OCI-LY1 (cell line): ENCODE measurements around the gene TMEM156.

Experiments
- H2AFZ ChIP-seq: fragments of 200-600 bp; sonication (generic), shearing (Covaris generic); 2 replicates; pipeline ENCODE4 v1.6.0; 2014; ENCODE audit warnings: antibody characterized with exemption, mild to moderate bottlenecking, low read length
- H3F3A ChIP-seq: fragments of 200-600 bp; sonication (generic), shearing (Covaris generic); 2 replicates; pipeline ENCODE4 v1.6.0; 2014; ENCODE audit warnings: mild to moderate bottlenecking, antibody characterized with exemption, low read length, moderate library complexity; ENCODE audit not compliant: insufficient read depth
- H3K27ac ChIP-seq: fragments of 200-600 bp; sonication (generic); 2 replicates; pipeline ENCODE4 v1.5.1; 2014; ENCODE audit warnings: low read length, mixed run types, mild to moderate bottlenecking, low read depth; ENCODE audit not compliant: poor library complexity, severe bottlenecking
- H3K27me3 ChIP-seq: fragments of 200-600 bp; sonication (generic); 2 replicates; pipeline ENCODE4 v1.6.0; 2014; ENCODE audit warnings: antibody characterized with exemption, mild to moderate bottlenecking, low read length, moderate library complexity; ENCODE audit not compliant: insufficient read depth
- H3K36me3 ChIP-seq: fragments of 200-600 bp; sonication (generic); 2 replicates; pipeline ENCODE4 v1.6.1; 2014; ENCODE audit warnings: mild to moderate bottlenecking, antibody characterized with exemption, low read length, moderate library complexity, mixed read lengths; ENCODE audit not compliant: insufficient read depth
- H3K4me1 ChIP-seq: fragments of 200-600 bp; sonication (generic); 2 replicates; pipeline ENCODE4 v1.5.1; 2014; ENCODE audit warnings: mild to moderate bottlenecking, low read length, moderate library complexity; ENCODE audit not compliant: insufficient read depth, severe bottlenecking
- H3K4me2 ChIP-seq: fragments of 200-600 bp; sonication (generic), shearing (Covaris generic); 2 replicates; pipeline ENCODE4 v1.6.1; 2014; ENCODE audit warnings: low read length
- H3K4me3 ChIP-seq: fragments of 200-600 bp; sonication (generic); 2 replicates; pipeline ENCODE4 v1.5.1; 2014; ENCODE audit warnings: low read length, low read depth, mild to moderate bottlenecking, mixed read lengths; ENCODE audit not compliant: poor library complexity, severe bottlenecking
- H3K79me2 ChIP-seq: fragments of 200-600 bp; shearing (Covaris generic); 2 replicates; pipeline ENCODE4 v1.6.1; 2016; ENCODE audit warnings: mixed run types, low read length, mixed read lengths; ENCODE audit not compliant: insufficient read depth
- H3K9ac ChIP-seq: fragments of 200-600 bp; sonication (generic), shearing (Covaris generic); 2 replicates; pipeline ENCODE4 v1.6.1; 2014; ENCODE audit warnings: mild to moderate bottlenecking, low read length, mixed read lengths
- H3K9me2 ChIP-seq: fragments of 200-600 bp; sonication (generic), shearing (Covaris generic); 2 replicates; pipeline ENCODE4 v1.6.1; 2014; ENCODE audit warnings: low read depth, mild to moderate bottlenecking, low read length, mixed read lengths
- H3K9me3 ChIP-seq: fragments of 200-600 bp; shearing (Covaris generic); 2 replicates; pipeline ENCODE4 v1.6.1; 2014; ENCODE audit warnings: low read length, mixed read lengths
- H4K20me1 ChIP-seq: fragments of 200-600 bp; sonication (generic), shearing (Covaris generic); 2 replicates; pipeline ENCODE4 v1.6.0; 2016; ENCODE audit warnings: mild to moderate bottlenecking, low read length; ENCODE audit not compliant: insufficient read depth
- EZH2 ChIP-seq: fragments of 200-600 bp; sonication (generic), shearing (Covaris generic); IDR thresholded peaks from 2 replicates; pipeline ENCODE4 v1.8.0; 2017; ENCODE audit warnings: borderline replicate concordance, mixed run types, mild to moderate bottlenecking, antibody characterized with exemption, low read length, moderate library complexity, mixed read lengths
- TF ChIP-seq, protein P1 (sequence below): fragments of 200-600 bp; sonication (generic), shearing (Covaris generic); IDR thresholded peaks from 2 replicates; pipeline ENCODE4 v1.5.1; 2017; ENCODE audit warnings: mild to moderate bottlenecking, antibody characterized with exemption, low read length, moderate library complexity, mixed read lengths

The TMEM156 gene

DNA sequence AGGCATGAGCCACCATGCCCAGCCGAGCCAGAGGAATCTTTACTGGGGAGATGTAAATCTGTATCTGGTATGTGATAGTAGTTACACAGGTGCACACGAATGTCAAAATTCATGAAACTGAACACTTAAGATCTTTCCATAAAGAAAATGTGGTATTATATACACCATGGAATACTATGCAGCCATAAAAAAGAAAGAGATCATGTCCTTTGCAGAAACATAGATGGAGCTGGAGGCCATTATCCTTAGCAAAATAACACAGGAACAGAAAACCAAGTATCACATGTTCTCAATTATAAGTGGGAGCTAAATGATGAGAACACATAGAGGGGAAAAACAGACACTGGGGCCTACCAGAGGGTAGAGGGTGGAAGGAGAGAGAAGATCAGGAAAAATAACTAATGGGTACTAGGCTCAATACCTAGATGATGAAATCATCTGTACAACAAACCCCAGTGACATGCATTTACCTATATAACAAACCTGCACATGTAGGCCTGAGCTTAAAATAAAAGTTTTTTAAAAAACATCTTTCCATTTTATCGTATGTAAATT lies 7.8 kb downstream of the TMEM156 start:
- peaks cover 64% of the 10 kb centered on the region for H3K36me3 ChIP-seq
- peaks cover 79% of the 10 kb centered on the region for H3K79me2 ChIP-seq
- no peak overlapping the region for H3K4me2 ChIP-seq
- no peak overlapping the region for H2AFZ ChIP-seq
- TF ChIP-seq, protein P1, sequence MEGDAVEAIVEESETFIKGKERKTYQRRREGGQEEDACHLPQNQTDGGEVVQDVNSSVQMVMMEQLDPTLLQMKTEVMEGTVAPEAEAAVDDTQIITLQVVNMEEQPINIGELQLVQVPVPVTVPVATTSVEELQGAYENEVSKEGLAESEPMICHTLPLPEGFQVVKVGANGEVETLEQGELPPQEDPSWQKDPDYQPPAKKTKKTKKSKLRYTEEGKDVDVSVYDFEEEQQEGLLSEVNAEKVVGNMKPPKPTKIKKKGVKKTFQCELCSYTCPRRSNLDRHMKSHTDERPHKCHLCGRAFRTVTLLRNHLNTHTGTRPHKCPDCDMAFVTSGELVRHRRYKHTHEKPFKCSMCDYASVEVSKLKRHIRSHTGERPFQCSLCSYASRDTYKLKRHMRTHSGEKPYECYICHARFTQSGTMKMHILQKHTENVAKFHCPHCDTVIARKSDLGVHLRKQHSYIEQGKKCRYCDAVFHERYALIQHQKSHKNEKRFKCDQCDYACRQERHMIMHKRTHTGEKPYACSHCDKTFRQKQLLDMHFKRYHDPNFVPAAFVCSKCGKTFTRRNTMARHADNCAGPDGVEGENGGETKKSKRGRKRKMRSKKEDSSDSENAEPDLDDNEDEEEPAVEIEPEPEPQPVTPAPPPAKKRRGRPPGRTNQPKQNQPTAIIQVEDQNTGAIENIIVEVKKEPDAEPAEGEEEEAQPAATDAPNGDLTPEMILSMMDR: no peak
- no peak for TF ChIP-seq EZH2
- no peaks in the 10 kb centered on the region for H3K9me2 ChIP-seq
- H3F3A ChIP-seq: no peaks in the 10 kb centered on the region
- no peak overlapping the region for H3K9ac ChIP-seq
- H3K4me1 ChIP-seq: peaks cover 32% of the 10 kb centered on the region
- H4K20me1 ChIP-seq: no peaks in the 10 kb centered on the region
- H3K4me3 ChIP-seq: no peak overlapping the region
- no peak overlapping the region for H3K27ac ChIP-seq
- H3K9me3 ChIP-seq: peaks cover 5% of the 10 kb centered on the region
- H3K27me3 ChIP-seq: no peaks in the 10 kb centered on the region

DNA sequence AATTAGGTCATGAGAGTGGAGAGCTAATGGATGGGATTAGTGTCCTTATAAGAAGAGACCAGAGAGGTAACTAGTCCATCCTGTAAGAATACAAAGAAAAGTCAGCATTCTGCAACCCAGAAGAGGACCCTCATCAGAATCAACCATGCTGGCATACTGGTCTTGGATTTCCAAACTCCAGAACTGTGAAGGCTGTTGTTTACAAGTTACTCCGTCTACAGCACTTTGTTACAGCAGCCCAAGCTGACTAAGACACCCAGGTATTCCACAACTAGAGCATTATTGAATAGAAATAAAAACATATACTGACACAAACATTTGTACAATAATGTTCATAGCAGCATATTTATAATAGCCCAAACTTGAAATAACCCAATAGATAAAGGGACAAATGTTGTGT lies 9.2 kb downstream of the TMEM156 start:
- no peaks in the 10 kb centered on the region for H4K20me1 ChIP-seq
- H3K79me2 ChIP-seq: peaks cover 70% of the 10 kb centered on the region
- H2AFZ ChIP-seq: no peak overlapping the region
- no peaks in the 10 kb centered on the region for H3F3A ChIP-seq
- no peak overlapping the region for H3K27ac ChIP-seq
- H3K9me2 ChIP-seq: no peaks in the 10 kb centered on the region
- no peak for TF ChIP-seq EZH2
- TF ChIP-seq, protein P1: no peak
- H3K4me1 ChIP-seq: peaks cover 23% of the 10 kb centered on the region
- H3K4me3 ChIP-seq: no peak overlapping the region
- no peaks in the 10 kb centered on the region for H3K27me3 ChIP-seq
- peaks cover 8% of the 10 kb centered on the region for H3K9me3 ChIP-seq
- H3K36me3 ChIP-seq: peaks cover 66% of the 10 kb centered on the region
- no peak overlapping the region for H3K4me2 ChIP-seq
- no peak overlapping the region for H3K9ac ChIP-seq

DNA sequence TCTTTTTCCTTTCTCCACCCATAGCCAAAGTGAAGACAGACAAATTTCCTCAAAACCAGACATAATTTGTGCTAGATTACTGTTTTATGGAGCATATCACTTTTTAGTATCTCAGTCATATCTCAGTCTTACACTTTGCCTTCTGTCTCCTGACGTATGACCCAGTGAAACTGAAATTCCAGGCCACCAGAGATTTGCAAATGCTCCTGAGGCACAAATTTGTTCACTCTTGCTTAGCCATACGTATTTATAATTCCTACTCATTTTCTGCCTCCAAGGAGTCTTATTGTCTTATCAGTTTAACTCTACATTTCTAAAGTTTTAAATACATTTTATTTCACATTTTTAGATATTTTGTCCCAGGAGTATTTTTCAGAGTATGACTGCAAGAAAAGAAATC lies 10.0 kb downstream of the TMEM156 start:
- H3K9me3 ChIP-seq: peaks cover 8% of the 10 kb centered on the region
- H4K20me1 ChIP-seq: no peaks in the 10 kb centered on the region
- TF ChIP-seq, protein P1: no peak
- no peak for TF ChIP-seq EZH2
- peaks cover 68% of the 10 kb centered on the region for H3K79me2 ChIP-seq
- no peak overlapping the region for H3K4me2 ChIP-seq
- H3K9me2 ChIP-seq: no peaks in the 10 kb centered on the region
- H3K27ac ChIP-seq: no peak overlapping the region
- H2AFZ ChIP-seq: no peak overlapping the region
- peaks cover 15% of the 10 kb centered on the region for H3K4me1 ChIP-seq
- peaks cover 65% of the 10 kb centered on the region for H3K36me3 ChIP-seq
- H3K9ac ChIP-seq: no peak overlapping the region
- no peak overlapping the region for H3K4me3 ChIP-seq
- H3F3A ChIP-seq: no peaks in the 10 kb centered on the region
- H3K27me3 ChIP-seq: no peaks in the 10 kb centered on the region
